OCI-LY7 (cell line): ENCODE results near the gene CNN2. TPM values are rescaled to one million over a fixed set of nuclear protein-coding genes. Genes with fewer than 3 reads are reported as not detected.

Source experiments
- BruUV-seq: library from RNA; stranded (reverse); fragments of 400-500 nt; replicated peaks from 2 replicates; lab custom pipeline; 2021; lab: Mats Ljungman, UMichigan
- CTCF ChIA-PET: fragments of 300-600 bp; sonication (Branson Sonifier 250); formaldehyde crosslinking; loops from one replicate; lab custom pipeline; 2022; ENCODE audit warnings: antibody characterized with exemption; ENCODE audit not compliant: unreplicated experiment; lab: Charles Lee
- POLR2A ChIA-PET: fragments of 300-600 bp; sonication (Branson Sonifier 250); formaldehyde crosslinking; loops from one replicate; lab custom pipeline; 2022; ENCODE audit warnings: antibody characterized with exemption; lab: Charles Lee
- DNase-seq: peaks from one replicate; pipeline ENCODE4 v3.0.0-alpha.2; 2015; ENCODE audit warnings: low spot score
- H2AFZ ChIP-seq: fragments of 200-600 bp; sonication (generic), shearing (Covaris generic); 2 replicates; pipeline ENCODE4 v1.6.1; 2014; ENCODE audit warnings: mild to moderate bottlenecking, antibody characterized with exemption, low read length, moderate library complexity
- H3K27ac ChIP-seq: fragments of 200-600 bp; sonication (generic); 2 replicates; pipeline ENCODE4 v1.5.1; 2014; ENCODE audit warnings: mixed run types, low read depth, mild to moderate bottlenecking, moderate library complexity, low read length, inconsistent platforms; ENCODE audit not compliant: poor library complexity, severe bottlenecking
- H3K36me3 ChIP-seq: fragments of 200-600 bp; sonication (generic); 2 replicates; pipeline ENCODE4 v1.6.1; 2014; ENCODE audit warnings: mild to moderate bottlenecking, antibody characterized with exemption, low read length, moderate library complexity, mixed read lengths; ENCODE audit not compliant: insufficient read depth
- H3K4me1 ChIP-seq: fragments of 200-600 bp; sonication (generic); 2 replicates; pipeline ENCODE4 v1.5.1; 2014; ENCODE audit warnings: mild to moderate bottlenecking, low read length; ENCODE audit not compliant: insufficient read depth, poor library complexity, severe bottlenecking
- H3K4me2 ChIP-seq: fragments of 200-600 bp; sonication (generic); 2 replicates; pipeline ENCODE4 v1.6.1; 2014; ENCODE audit warnings: mild to moderate bottlenecking, low read length
- H3K4me3 ChIP-seq: fragments of 200-600 bp; sonication (generic); 2 replicates; pipeline ENCODE4 v1.5.1; 2014; ENCODE audit warnings: mild to moderate bottlenecking, low read depth, low read length; ENCODE audit not compliant: poor library complexity, severe bottlenecking
- H3K79me2 ChIP-seq: fragments of 200-600 bp; sonication (generic); 2 replicates; pipeline ENCODE4 v1.6.1; 2016; ENCODE audit warnings: low read depth, mild to moderate bottlenecking, low read length, moderate library complexity, mixed read lengths; ENCODE audit not compliant: insufficient read depth
- H3K9me2 ChIP-seq: fragments of 200-600 bp; sonication (generic); 2 replicates; pipeline ENCODE4 v1.6.1; 2016; ENCODE audit warnings: mild to moderate bottlenecking, low read length, mixed read lengths; ENCODE audit not compliant: insufficient read depth
- H3K9me3 ChIP-seq: fragments of 200-600 bp; sonication (generic); 2 replicates; pipeline ENCODE4 v1.6.1; 2014; ENCODE audit warnings: mild to moderate bottlenecking, mixed run types, low read length, mixed read lengths
- H4K20me1 ChIP-seq: fragments of 200-600 bp; sonication (generic); 2 replicates; pipeline ENCODE4 v1.6.1; 2014; ENCODE audit warnings: mild to moderate bottlenecking, antibody characterized with exemption, low read length, moderate library complexity, mixed read lengths; ENCODE audit not compliant: insufficient read depth
- EZH2phosphoT487 ChIP-seq: fragments of 200-600 bp; sonication (generic); IDR thresholded peaks from 2 replicates; pipeline ENCODE4 v1.6.1; 2018; ENCODE audit warnings: low read depth, borderline replicate concordance, mild to moderate bottlenecking, mixed run types, antibody characterized with exemption, low read length, moderate library complexity, mixed read lengths
- intact Hi-C: fragments of 100-400 bp; cut with micrococcal nuclease; formaldehyde crosslinking; loops from one replicate; pipeline ENCODE4 v1.10.0; 2022; ENCODE audit not compliant: unreplicated experiment
- total RNA-seq, 2 experiments: library from RNA; depleted of rRNA in 1 of 2; stranded (reverse); fragments of >200 nt in 1 of 2; shearing (Covaris generic) in 1 of 2; gene quantifications; 2 replicates each; pipeline ENCODE4 v1.2.3, GENCODE V29; 2014 to 2022
- TF ChIP-seq, protein P1 (sequence below): fragments of 200-600 bp; sonication (generic); conservative IDR thresholded peaks from 2 replicates; pipeline ENCODE4 v1.5.1; 2014; ENCODE audit warnings: mild to moderate bottlenecking, antibody characterized with exemption, low read length, moderate library complexity, mixed read lengths

Gene CNN2
- total RNA-seq, 2 experiments from 2014 or later: 73.7 to 127 TPM

DNA sequence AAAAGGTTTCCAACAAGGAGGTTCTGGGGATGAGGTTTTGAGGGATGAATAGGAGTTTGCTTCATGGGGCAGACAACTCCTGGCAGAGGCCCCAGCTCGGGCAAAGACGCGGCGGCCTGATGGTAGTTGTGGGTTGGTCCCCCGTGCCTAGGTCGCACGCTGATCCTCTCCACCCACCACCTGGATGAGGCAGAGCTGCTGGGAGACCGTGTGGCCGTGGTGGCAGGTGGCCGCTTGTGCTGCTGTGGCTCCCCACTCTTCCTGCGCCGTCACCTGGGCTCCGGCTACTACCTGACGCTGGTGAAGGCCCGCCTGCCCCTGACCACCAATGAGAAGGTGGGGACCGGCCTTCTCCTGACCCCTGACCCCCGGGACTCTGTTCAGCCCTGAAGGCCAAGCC lies 25.4 kb downstream of the CNN2 start:
- Histone ChIP-seq H3K4me2 (no peak overlapping the region), H3K79me2 (no peaks in the 10 kb centered on the region), H3K4me3 (no peak overlapping the region), H4K20me1 (no peaks in the 10 kb centered on the region), H3K9me2 (no peaks in the 10 kb centered on the region), H3K36me3 (peaks cover 20% of the 10 kb centered on the region; the same call in 1 of the 2 replicates), H3K27ac (no peak overlapping the region), H2AFZ (no peak overlapping the region), H3K4me1 (peaks cover 7% of the 10 kb centered on the region), H3K9me3 (no peaks in the 10 kb centered on the region)
- intact Hi-C loops: no loop called here
- no TSS peak for BruUV-seq
- TF ChIP-seq, protein P1, sequence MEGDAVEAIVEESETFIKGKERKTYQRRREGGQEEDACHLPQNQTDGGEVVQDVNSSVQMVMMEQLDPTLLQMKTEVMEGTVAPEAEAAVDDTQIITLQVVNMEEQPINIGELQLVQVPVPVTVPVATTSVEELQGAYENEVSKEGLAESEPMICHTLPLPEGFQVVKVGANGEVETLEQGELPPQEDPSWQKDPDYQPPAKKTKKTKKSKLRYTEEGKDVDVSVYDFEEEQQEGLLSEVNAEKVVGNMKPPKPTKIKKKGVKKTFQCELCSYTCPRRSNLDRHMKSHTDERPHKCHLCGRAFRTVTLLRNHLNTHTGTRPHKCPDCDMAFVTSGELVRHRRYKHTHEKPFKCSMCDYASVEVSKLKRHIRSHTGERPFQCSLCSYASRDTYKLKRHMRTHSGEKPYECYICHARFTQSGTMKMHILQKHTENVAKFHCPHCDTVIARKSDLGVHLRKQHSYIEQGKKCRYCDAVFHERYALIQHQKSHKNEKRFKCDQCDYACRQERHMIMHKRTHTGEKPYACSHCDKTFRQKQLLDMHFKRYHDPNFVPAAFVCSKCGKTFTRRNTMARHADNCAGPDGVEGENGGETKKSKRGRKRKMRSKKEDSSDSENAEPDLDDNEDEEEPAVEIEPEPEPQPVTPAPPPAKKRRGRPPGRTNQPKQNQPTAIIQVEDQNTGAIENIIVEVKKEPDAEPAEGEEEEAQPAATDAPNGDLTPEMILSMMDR: no peak
- no peak for TF ChIP-seq EZH2phosphoT487
- ChIA-PET POLR2A (no interaction called here), CTCF (no interaction called here)
- no peak for DNase-seq

DNA sequence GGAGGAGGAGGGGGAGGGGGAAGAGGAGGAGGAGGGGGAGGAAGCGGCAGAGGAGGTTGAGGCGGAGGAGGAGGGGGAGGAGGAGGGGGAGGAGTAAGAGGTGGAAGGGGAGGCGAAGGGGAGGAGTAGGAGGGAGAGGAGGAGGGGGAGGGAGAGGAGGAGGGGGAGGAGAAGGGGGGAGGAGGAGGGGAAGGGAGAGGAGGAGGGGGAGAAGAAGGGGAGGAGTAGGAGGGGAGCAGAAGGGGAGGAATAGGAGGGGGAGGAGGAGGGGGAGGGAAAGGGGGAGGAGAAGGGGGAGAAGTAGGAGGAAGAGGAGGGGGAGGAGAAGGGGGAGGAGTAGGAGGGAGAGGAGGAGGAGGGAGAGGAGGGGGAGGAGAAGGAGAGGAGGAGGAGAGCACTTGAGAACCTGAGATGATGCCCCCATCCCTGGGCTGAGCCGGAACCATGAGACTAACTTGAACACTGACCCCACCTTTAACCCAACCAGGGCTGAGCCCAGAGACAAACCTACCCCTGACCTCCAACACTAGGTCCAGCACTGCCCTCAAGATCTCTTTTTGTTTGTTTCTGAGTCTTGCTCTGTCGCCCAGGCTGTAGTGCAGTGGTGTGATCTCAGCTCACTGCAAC lies 26.1 kb downstream of the CNN2 start:
- no TSS peak for BruUV-seq

More for the DNA sequence above, 26.1 kb downstream of the CNN2 start:
- H4K20me1 ChIP-seq: no peaks in the 10 kb centered on the region
- ChIA-PET CTCF (no interaction called here), POLR2A (no interaction called here)
- H3K36me3 ChIP-seq: peaks cover 15% of the 10 kb centered on the region; the same call in 1 of the 2 replicates
- no peaks in the 10 kb centered on the region for H3K9me3 ChIP-seq
- no peak overlapping the region for H3K4me2 ChIP-seq
- H3K4me1 ChIP-seq: peaks cover 7% of the 10 kb centered on the region
- intact Hi-C loops: no loop called here
- no peak overlapping the region for H2AFZ ChIP-seq
- no peaks in the 10 kb centered on the region for H3K9me2 ChIP-seq
- DNase-seq: no peak
- TF ChIP-seq, protein P1: no peak
- TF ChIP-seq EZH2phosphoT487: no peak
- H3K4me3 ChIP-seq: no peak overlapping the region
- H3K27ac ChIP-seq: no peak overlapping the region
- no peaks in the 10 kb centered on the region for H3K79me2 ChIP-seq
